IPS-18c (cell line): ENCODE data around the gene ZSCAN29.
"Not testable (repeated sequence)": the region's sequence is repeated elsewhere in the genome, so short reads cannot be mapped to it uniquely, and the experiment has no call there.

Source experiments
- H3K4me3 ChIP-seq: 2 replicates; pipeline ENCODE4 v1.7.0; 2013; ENCODE audit warnings: low read depth, mild to moderate bottlenecking, low read length, moderate library complexity; ENCODE audit not compliant: insufficient read depth
- H3K9me3 ChIP-seq: one replicate; pipeline ENCODE4 v1.6.1; 2013; ENCODE audit warnings: mild to moderate bottlenecking, low read length, moderate library complexity; ENCODE audit not compliant: control insufficient read depth, insufficient read depth

Gene ZSCAN29

GRCh38 chr15:43370975-43371974, at the start of gene ZSCAN29, which contains the start of gene TUBGCP4:
Gene ZSCAN29 (minus strand): TSS chr15:43371043. CDS start chr15:43369913, 1,130 bp downstream.
Gene TUBGCP4 (plus strand): TSS chr15:43371101. CDS start chr15:43371355, 254 bp downstream.
- peak within 1 kb of the TSS; percentile 95 for H3K4me3 ChIP-seq

GRCh38 chr15:43420435-43420834, 49.6 kb upstream of the ZSCAN29 start:
- H3K9me3 ChIP-seq, result no peaks in the 10 kb centered on the region
- H3K4me3 ChIP-seq, result no peak overlapping the region

More at GRCh38 chr15:43370975-43371974, at the start of gene ZSCAN29, which contains the start of gene TUBGCP4:
- H3K9me3 ChIP-seq, result no peaks in the 10 kb centered on the region

- H3K9me3 ChIP-seq, result no peaks in the 10 kb centered on the region
- no peak overlapping the region for H3K4me3 ChIP-seq
Measured at GRCh38 chr15:43414196-43414595, 43.4 kb upstream of the ZSCAN29 start.

- H3K4me3 ChIP-seq, result no peak overlapping the region
- no peaks in the 10 kb centered on the region for H3K9me3 ChIP-seq
Measured at GRCh38 chr15:43412096-43412495, 41.3 kb upstream of the ZSCAN29 start.

GRCh38 chr15:43410572-43411214, 39.9 kb upstream of the ZSCAN29 start:
- Histone ChIP-seq H3K4me3 (no peak overlapping the region), H3K9me3 (no peaks in the 10 kb centered on the region)

DNA sequence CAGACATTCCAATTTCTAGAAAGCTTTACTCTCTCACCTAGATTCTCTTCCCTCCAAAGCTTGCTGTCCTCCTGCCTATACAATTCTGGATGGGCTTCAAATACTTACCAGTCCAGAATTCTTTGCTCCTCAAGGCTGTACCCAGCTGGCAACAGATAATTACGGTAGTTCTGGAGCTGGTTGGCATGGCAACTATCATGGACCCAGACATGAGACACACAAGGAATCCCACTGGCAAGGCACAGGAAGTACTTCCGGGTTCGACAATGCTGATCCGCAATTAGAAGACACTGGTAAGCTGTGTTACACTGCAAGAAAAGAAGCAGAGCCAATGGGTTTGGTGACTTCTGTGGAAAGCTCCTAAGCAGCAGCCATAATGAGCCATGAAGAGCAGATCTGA, 37.9 kb upstream of the ZSCAN29 start:
- Histone ChIP-seq H3K9me3 (no peaks in the 10 kb centered on the region), H3K4me3 (no peak overlapping the region)

GRCh38 chr15:43406808-43407207, 36.0 kb upstream of the ZSCAN29 start:
- Histone ChIP-seq H3K4me3 (no peak overlapping the region), H3K9me3 (no peaks in the 10 kb centered on the region)

DNA sequence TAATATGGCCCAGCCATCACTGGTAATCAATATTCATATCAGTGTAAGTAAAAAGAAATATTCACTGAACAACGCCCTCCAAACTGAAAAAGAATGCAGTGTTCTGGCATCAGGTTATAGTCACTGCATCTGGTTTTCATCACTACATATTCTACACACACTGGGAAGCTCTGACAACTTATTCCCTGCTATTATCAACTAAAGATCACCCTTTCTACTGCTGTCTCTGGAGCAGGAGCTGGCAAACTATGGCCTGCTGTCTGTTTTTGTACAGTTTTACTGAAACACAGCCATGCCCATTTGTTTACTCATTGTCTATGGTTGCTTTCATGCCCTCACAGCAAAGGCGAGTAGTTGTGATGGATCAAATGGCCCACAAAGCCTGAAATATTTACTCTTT, 35.3 kb upstream of the ZSCAN29 start:
- H3K4me3 ChIP-seq, result no peak overlapping the region
- no peaks in the 10 kb centered on the region for H3K9me3 ChIP-seq

- Histone ChIP-seq H3K4me3 (no peak overlapping the region), H3K9me3 (no peaks in the 10 kb centered on the region)
Measured at GRCh38 chr15:43404130-43404529, 33.3 kb upstream of the ZSCAN29 start.

DNA sequence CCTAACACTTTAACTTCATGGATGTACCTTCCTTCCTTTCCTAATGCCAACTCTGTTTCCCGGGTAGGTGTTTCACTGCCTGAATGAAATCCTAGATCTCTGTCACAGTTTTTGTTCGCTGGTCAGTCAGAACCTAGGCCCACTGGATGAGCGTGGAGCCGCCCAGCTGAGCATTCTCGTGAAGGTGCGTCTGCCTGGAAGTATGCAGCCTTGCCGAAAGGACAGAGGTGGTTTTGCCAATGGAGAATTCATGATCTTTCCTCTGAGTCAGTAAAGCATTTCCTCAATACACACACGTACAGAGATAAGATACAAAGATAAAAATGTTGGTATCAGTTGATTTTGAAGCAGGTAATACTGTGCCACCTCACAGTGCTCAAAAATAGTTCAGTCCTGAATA, 32.8 kb upstream of the ZSCAN29 start:
- Histone ChIP-seq H3K4me3 (no peak overlapping the region), H3K9me3 (no peaks in the 10 kb centered on the region)

DNA sequence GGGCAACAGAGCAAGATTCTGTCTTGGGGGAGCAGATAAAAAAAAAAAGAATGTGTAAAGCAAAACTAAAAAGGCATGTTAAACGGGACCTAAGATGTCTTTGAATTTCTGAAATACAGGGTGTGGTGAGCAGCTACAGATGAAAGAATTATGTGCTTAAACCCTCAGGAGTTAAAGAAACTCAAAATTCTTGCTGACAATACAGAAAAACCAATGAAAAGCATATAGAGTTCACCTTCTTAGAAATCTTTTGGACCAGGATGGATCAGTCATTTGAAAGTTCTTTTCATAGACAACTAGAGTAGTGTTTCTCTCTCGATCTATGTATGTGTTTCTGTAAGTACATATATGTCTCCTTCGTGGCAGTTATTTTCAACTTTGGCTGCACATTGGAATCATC, 31.4 kb upstream of the ZSCAN29 start:
- no peak overlapping the region for H3K4me3 ChIP-seq
- H3K9me3 ChIP-seq, result no peaks in the 10 kb centered on the region

DNA sequence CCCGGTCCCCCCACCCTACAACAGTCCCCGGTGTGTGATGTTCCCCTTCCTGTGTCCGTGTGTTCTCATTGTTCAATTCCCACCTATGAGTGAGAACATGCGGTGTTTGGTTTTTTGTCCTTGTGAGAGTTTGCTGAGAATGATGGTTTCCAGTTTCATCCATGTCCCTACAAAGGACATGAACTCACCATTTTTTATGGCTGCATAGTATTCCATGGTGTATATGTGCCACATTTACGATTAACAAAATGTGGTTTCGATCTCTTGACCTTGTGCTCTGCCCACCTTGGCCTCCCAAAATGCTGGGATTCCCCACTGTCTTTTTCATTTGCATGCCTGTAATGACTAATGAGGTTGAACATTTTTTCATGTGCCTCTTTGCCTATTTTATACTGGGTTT, 22.7 kb upstream of the ZSCAN29 start:
- not testable (repeated sequence) for H3K4me3 ChIP-seq, H3K9me3 ChIP-seq

DNA sequence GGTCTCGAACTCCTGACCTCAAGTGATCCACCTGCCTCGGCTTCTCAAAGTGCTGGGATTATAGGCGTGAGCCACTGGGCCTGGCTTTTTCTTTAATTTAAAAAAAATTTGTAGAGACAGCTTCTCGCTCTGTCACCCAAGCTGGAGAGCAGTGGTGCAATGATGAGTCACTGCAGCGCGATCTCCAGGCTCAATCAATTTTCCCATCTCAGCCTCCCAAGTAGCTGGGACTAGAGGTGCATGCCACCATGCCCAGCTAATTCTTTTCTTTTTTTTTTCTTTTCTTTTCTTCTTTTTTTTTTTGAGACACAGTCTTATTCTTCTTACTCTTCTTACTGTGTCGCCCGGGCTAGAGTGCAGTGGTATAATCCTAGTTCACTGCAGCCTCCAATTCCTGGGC, 19.9 kb upstream of the ZSCAN29 start:
- no peak overlapping the region for H3K4me3 ChIP-seq
- H3K9me3 ChIP-seq, result no peaks in the 10 kb centered on the region

DNA sequence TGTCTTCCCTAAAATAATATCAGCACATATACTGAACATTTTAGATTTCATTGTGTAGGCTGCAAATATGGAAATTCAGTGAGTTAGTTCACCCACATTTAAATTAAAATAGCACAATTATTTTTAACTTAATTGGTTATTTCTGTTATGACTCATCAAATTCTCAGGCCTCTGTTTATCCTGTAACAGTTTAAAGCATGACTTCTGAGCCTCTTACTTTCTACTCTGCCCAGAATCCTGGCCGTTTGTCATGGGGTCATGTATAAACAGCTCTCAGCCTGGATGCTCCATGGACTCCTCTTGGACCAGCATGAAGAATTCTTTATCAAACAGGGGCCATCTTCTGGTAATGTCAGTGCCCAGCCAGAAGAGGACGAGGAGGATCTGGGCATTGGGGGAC, 12.2 kb upstream of the ZSCAN29 start:
- H3K4me3 ChIP-seq, result no peak overlapping the region
- no peaks in the 10 kb centered on the region for H3K9me3 ChIP-seq

DNA sequence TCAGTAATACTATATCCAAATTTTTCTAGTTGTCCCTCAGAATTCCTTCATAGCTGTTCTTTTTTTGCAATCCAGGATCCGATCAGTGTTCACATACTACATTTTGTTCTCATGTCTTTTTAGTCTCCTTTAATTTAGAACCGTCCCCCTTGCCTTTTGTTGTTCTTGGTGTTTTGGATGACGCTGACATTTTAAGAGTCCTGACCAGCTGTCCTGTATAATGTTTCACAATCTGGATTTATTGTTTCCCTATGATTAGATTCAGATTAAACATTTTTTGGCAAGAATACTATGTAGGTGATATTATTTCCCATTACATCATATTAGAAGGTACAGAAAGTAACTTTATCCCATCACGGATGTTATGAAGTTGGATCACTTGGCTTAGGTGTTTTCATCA, 11.5 kb upstream of the ZSCAN29 start:
- H3K9me3 ChIP-seq, result no peaks in the 10 kb centered on the region
- H3K4me3 ChIP-seq, result no peak overlapping the region

GRCh38 chr15:43378601-43379000, 7.8 kb upstream of the ZSCAN29 start:
- no peak overlapping the region for H3K4me3 ChIP-seq
- H3K9me3 ChIP-seq, result no peaks in the 10 kb centered on the region

- H3K4me3 ChIP-seq, result no peak overlapping the region
- H3K9me3 ChIP-seq, result no peaks in the 10 kb centered on the region
Measured at GRCh38 chr15:43376017-43376705, 5.3 kb upstream of the ZSCAN29 start.
